K562 (cell line): ENCODE results near the gene TNK2. TPM values are rescaled to one million over a fixed set of nuclear protein-coding genes. Genes with fewer than 3 reads are reported as not detected.

Experiments used
- ARID2 ChIP-seq: fragments of 450-650 bp; IDR thresholded peaks from 2 replicates; pipeline ENCODE4 v1.6.1; 2017; ENCODE audit warnings: antibody characterized with exemption, mild to moderate bottlenecking
- CTBP1 ChIP-seq: fragments of 450-650 bp; IDR thresholded peaks from 2 replicates; pipeline ENCODE4 v1.6.1; 2016; ENCODE audit warnings: borderline replicate concordance
- REST ChIP-seq, 2 experiments: fragments of 450-650 bp; formaldehyde crosslinking in 1 of 2; IDR thresholded peaks; 2 replicates each; pipeline versions ENCODE4 v1.4.0 to v1.6.1; 2014 to 2020; ENCODE audit warnings: mild to moderate bottlenecking in 2 of 2, borderline replicate concordance in 1 of 2, low read depth in 1 of 2
- TFAP4 ChIP-seq: sonication (generic); formaldehyde crosslinking; IDR thresholded peaks from 2 replicates; pipeline ENCODE4 v1.8.0; 2022; ENCODE audit warnings: missing genetic modification reagents, mild to moderate bottlenecking, moderate library complexity, borderline replicate concordance
- ZNF592 ChIP-seq: fragments of 450-650 bp; IDR thresholded peaks from 2 replicates; pipeline ENCODE4 v1.6.1; 2017; ENCODE audit warnings: antibody characterized with exemption, mild to moderate bottlenecking
- polyA plus RNA-seq, 8 experiments: library from polyadenylated mRNA; depleted of rRNA in 4 of 8; stranded (reverse) in 5 of 8; unstranded in 3 of 8; fragments of >200 nt; fragmentation: Nextera tagmentation in 2 of 8; fragmentation: Illumina TruSeq in 1 of 8; extraction: Ambion mirVana in 2 of 8; extraction: Trizol in 1 of 8; gene quantifications; 2 replicates each; pipeline versions ENCODE4 v1.2.1 to v1.2.3, GENCODE V29; 2011 to 2014; ENCODE audit warnings: inconsistent platforms in 1 of 8, missing spikeins in 1 of 8
- total RNA-seq, 7 experiments: library from RNA; depleted of rRNA in 6 of 7; stranded (reverse); fragments of >200 nt in 6 of 7; fragmentation: Illumina TruSeq in 2 of 7; extraction: Trizol in 2 of 7; gene quantifications; 2 replicates each; pipeline versions ENCODE4 v1.2.1 to v1.2.3, GENCODE V29; 2011 to 2021; ENCODE audit warnings: low replicate concordance in 1 of 7

Gene TNK2
- total and polyA plus RNA-seq, 9 of the 15 experiments (the other 6 are each of a cell fraction or from before 2014, with no cell fraction given), result 0.03 to 33.8 (median 6.5) TPM

- TF ChIP-seq REST (IDR thresholded peaks at IDR 0.05; ENCODE audit: borderline replicate concordance), result peak; percentile 79
- TF ChIP-seq REST (CRISPR knock-in tag; IDR thresholded peaks at IDR 0.05; ENCODE audit: low read depth), result no peak
- TF ChIP-seq CTBP1, result peak; percentile 62; the same call in 1 of the 2 replicates
- 0 out of 2 replicates have a peak, but pooled peaks have one; percentile 37 for TF ChIP-seq ZNF592
- peak; percentile 56; the same call in 1 of the 2 replicates for TF ChIP-seq ARID2
- peak; percentile 49; the same call in 1 of the 2 replicates for TF ChIP-seq TFAP4 (CRISPR knock-in tag)
These were observed 49.1 kb downstream of the TNK2 start (continued) for GRCh38 chr3:195859061-195859845.
